Heart left ventricle (tissue), 16 donors: ENCODE data around the gene KANK4. TPM values are rescaled to one million over a fixed set of nuclear protein-coding genes. Genes with fewer than 3 reads are reported as not detected.

ENCODE experiments used
- ATAC-seq, 4 donors: fragments of 200-7000 bp; cut with Tn5 transposase; one replicate each; pipeline ENCODE4 v1.9.1; 2020 to 2022; ENCODE audit warnings: moderate library complexity in 4 of 4, mild to moderate bottlenecking in 3 of 4, moderate number of reproducible peaks in 1 of 4
- DNase-seq, 5 donors: peaks; one replicate each; pipeline ENCODE4 v3.0.0-alpha.2; 2020
- H3K27ac ChIP-seq, 12 donors: fragments of 200-600 bp; sonication (generic) in 4 of 12; one replicate each; pipeline versions ENCODE4 v1.5.0 to v1.8.0; 2016 to 2022; ENCODE audit warnings: mild to moderate bottlenecking in 2 of 12
- H3K27me3 ChIP-seq, 9 donors: fragments of 200-600 bp; sonication (generic) in 2 of 9; one replicate each; pipeline versions ENCODE4 v1.5.1 to v1.8.0; 2016 to 2022; ENCODE audit warnings: mild to moderate bottlenecking in 3 of 9
- H3K36me3 ChIP-seq, 9 donors: fragments of 200-600 bp; sonication (generic) in 2 of 9; one replicate each; pipeline versions ENCODE4 v1.5.0 to v1.8.0; 2018 to 2022; ENCODE audit warnings: mild to moderate bottlenecking in 2 of 9
- H3K4me1 ChIP-seq, 12 donors: fragments of 200-600 bp; sonication (generic) in 4 of 12; one replicate each; pipeline versions ENCODE4 v1.5.0 to v1.8.0; 2016 to 2022; ENCODE audit warnings: mild to moderate bottlenecking in 3 of 12
- H3K4me3 ChIP-seq, 12 donors: fragments of 200-600 bp; sonication (generic) in 4 of 12; one replicate each; pipeline versions ENCODE4 v1.5.0 to v1.8.0; 2017 to 2022; ENCODE audit warnings: mild to moderate bottlenecking in 9 of 12, moderate library complexity in 4 of 12
- H3K9me3 ChIP-seq, 12 donors: fragments of 200-600 bp; sonication (generic) in 4 of 12; one replicate each; pipeline versions ENCODE4 v1.5.0 to v1.8.0; 2016 to 2022; ENCODE audit warnings: mild to moderate bottlenecking in 1 of 12
- POLR2A ChIP-seq, 2 donors: fragments of 450-650 bp; IDR thresholded peaks; one replicate each; pipeline ENCODE4 v1.6.1; 2017; ENCODE audit warnings: antibody characterized with exemption in 2 of 2, mild to moderate bottlenecking in 2 of 2, moderate library complexity in 2 of 2
- WGBS, 4 donors: extraction: QIAGEN DNeasy Blood & Tissue Kit in 2 of 4; methylation state at CpG; one replicate each; pipeline versions ENCODE4 v1.1.5 to v1.1.7; 2013 to 2018; 5-methylcytosine and 5-hydroxymethylcytosine counted together
- intact Hi-C, 10 donors: fragments of 100-400 bp; cut with DNase I; formaldehyde crosslinking; loops; one replicate each; pipeline versions ENCODE4 v1.11.1 to v1.14.2; 2022
- polyA plus RNA-seq, 2 donors: library from polyadenylated mRNA; stranded (reverse); fragments of 200-250 nt; gene quantifications; one replicate each; pipeline ENCODE4 v1.2.3, GENCODE V29; 2013
- total RNA-seq, 9 donors: library from RNA; depleted of rRNA in 2 of 9; stranded (reverse); fragments of >200 nt in 2 of 9; fragmentation: NEBNext Ultra II Directional in 3 of 9; extraction: Animal tissue kit (Norgen Biotek cat#: 25700) in 3 of 9; gene quantifications; one replicate each; pipeline versions ENCODE4 v1.1.0 to v1.2.4, GENCODE V29; 2016 to 2023
- TF ChIP-seq, protein P1 (sequence below), 12 donors: fragments of 200-600 bp; sonication (generic) in 4 of 12; IDR thresholded peaks; one replicate each; pipeline versions ENCODE4 v1.5.0 to v1.8.0; 2018 to 2022; ENCODE audit warnings: antibody characterized with exemption in 12 of 12, mild to moderate bottlenecking in 5 of 12
- donor health status: ischemic (EF 13 %, LVEDD 7.1; RV severe dilation, severe dysfunction).
- donor health status: healthy with polysubstance abuse.
- donor health status: DM: no; HTN: yes; CAD: no.
- donor health status: DM: no; HTN: no; CAD: no.
- donor health status: ischemic (EF 25% LVEDD 6.9; RV normal size, moderate dysfunction).
- donor health status: ischemic (EF 25% LVEDD 5.7; RV mildly dilated, moderate dysfunction).
- donor health status: healthy.
- donor health status: DM: yes; HTN: yes; CAD: no.
- donor health status: ischemic (EF 35%, LVEDD 5.7; RV mildly dilated, moderate dysfunction).
- donor health status: nonischemic (EF 11% LVEDD 7.7; RV severe dilation, severe dysfunction).
- donor health status: DM: yes; HTN: yes; CAD: no.
- donor health status: PGD.
- donor health status: ischemic (EF 29% LVEDD 5.4; RV normal size, mild dysfunction).
- donor health status: nonischemic (EF 23%, LVEDD 6.1; RV moderate dilation, normal function).

Gene KANK4
- total and polyA plus RNA-seq, 11 donors, result 0.05 to 4.3 (median 0.15) TPM; not detected in 1

DNA sequence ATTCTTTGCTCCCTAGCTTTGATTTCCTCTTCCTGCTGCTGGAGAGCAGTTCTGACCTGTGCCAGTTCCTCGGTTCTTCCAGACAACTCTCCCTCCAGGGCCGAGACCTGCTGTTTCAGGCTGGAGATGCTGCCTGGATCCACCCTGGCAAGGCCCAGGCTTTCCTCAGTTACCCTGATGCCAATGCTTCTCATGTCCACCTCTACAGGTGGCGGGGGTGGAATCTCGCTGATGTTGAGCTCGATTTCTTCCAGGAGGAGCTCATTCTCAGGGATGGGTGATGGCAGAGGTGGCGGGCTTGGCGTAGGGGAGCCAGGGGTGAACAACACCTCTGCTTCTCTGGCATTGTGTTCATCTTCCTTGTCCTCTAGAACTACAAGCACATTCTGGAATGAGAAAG, 45.3 kb downstream of the KANK4 start:
- TF ChIP-seq POLR2A (IDR thresholded peaks at IDR 0.05), result no peak
- TF ChIP-seq, protein P1, sequence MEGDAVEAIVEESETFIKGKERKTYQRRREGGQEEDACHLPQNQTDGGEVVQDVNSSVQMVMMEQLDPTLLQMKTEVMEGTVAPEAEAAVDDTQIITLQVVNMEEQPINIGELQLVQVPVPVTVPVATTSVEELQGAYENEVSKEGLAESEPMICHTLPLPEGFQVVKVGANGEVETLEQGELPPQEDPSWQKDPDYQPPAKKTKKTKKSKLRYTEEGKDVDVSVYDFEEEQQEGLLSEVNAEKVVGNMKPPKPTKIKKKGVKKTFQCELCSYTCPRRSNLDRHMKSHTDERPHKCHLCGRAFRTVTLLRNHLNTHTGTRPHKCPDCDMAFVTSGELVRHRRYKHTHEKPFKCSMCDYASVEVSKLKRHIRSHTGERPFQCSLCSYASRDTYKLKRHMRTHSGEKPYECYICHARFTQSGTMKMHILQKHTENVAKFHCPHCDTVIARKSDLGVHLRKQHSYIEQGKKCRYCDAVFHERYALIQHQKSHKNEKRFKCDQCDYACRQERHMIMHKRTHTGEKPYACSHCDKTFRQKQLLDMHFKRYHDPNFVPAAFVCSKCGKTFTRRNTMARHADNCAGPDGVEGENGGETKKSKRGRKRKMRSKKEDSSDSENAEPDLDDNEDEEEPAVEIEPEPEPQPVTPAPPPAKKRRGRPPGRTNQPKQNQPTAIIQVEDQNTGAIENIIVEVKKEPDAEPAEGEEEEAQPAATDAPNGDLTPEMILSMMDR (IDR thresholded peaks at IDR 0.05), result no peak
- intact Hi-C loops, result no loop called here
- Histone ChIP-seq H3K4me1 (peaks cover 0 to 5% (median 0%) of the 10 kb centered on the region in 12 donors), H3K27ac (no peak overlapping the region), H3K36me3 (no peaks in the 10 kb centered on the region), H3K9me3 (peaks cover 0 to 14% (median 0%) of the 10 kb centered on the region in 12 donors), H3K27me3 (no peaks in the 10 kb centered on the region), H3K4me3 (no peak overlapping the region)
- ATAC-seq (no peak), DNase-seq (no peak)
- 97 to 98% (median 98%) methylated on average over 7 of the region's 7 CpGs for WGBS, 4 donors

DNA sequence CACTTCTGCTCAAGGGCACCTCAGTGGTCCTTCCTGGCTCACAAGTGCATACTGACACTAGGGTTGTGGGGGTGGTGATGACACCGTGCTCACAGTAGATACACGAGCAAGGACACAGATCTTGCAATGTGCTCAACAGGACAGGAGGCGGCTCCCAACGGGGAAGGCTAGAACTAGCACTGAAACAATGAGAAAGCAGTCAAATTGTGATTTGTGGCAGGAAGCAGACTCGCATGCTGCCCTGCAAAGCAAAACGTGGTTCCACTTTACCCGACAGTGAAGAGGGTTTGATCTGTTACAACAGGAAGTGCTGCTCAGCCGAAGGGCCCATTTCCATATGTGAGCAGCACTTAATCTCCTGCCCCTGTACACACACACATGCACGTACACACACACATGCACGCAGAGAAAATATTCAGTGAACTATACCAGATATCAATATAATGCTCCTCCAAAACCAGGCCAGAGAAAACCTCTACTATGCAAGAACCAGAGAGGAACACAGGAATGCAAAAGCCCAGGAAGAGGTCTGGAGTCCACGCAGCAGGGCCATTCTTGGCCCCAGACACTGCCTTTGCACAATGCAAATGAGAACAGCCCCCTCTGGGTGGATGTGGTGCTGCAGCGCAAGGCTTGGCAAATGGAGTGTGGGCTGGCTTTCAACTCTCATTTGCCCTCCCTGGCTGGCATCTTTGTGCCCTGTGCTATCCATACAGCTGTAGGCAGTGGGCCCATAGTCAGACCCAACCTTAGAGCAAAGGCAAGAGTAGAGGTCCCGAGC, 47.1 kb downstream of the KANK4 start:
- DNase-seq (no peak), ATAC-seq (no peak)
- intact Hi-C loops, result no loop called here
- Histone ChIP-seq H3K27me3 (no peaks in the 10 kb centered on the region), H3K4me3 (no peak overlapping the region), H3K9me3 (peaks cover 0 to 5% (median 0%) of the 10 kb centered on the region in 12 donors), H3K36me3 (no peaks in the 10 kb centered on the region), H3K27ac (no peak overlapping the region), H3K4me1 (peaks cover 0 to 5% (median 0%) of the 10 kb centered on the region in 12 donors)
- WGBS, 4 donors, result 70 to 78% (median 71%) methylated on average over 13 of the region's 13 CpGs
- TF ChIP-seq, protein P1 (IDR thresholded peaks at IDR 0.05), result no peak
- TF ChIP-seq POLR2A (IDR thresholded peaks at IDR 0.05), result no peak

DNA sequence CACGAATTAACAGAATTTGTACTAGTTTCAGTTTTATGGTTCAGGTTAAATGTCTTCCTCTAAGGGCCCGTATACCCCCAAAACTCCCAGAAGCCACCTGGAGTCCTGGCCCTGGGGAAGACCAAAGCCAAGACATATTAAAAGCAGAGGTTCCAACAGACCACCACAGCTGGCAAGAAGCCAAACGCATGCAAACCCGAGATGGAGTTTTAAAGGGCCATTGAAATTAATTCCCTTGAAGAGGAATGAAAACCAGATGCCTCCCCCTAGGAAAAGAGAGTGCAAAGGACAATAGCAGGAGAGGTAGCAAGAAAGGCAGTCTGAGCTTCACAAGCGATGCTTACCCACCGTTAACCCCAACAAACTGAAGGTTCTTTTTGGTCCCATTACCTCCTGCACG, 48.1 kb downstream of the KANK4 start:
- Histone ChIP-seq H3K27me3 (no peaks in the 10 kb centered on the region), H3K9me3 (no peaks in the 10 kb centered on the region), H3K27ac (no peak overlapping the region), H3K4me1 (peaks cover 0 to 5% (median 0%) of the 10 kb centered on the region in 12 donors), H3K4me3 (no peak overlapping the region), H3K36me3 (no peaks in the 10 kb centered on the region)
- DNase-seq (no peak), ATAC-seq (no peak)
- TF ChIP-seq, protein P1 (IDR thresholded peaks at IDR 0.05), result no peak
- TF ChIP-seq POLR2A (IDR thresholded peaks at IDR 0.05), result no peak
- 64 to 71% (median 68%) methylated on average over 7 of the region's 7 CpGs for WGBS, 4 donors
- intact Hi-C loops, result no loop called here

DNA sequence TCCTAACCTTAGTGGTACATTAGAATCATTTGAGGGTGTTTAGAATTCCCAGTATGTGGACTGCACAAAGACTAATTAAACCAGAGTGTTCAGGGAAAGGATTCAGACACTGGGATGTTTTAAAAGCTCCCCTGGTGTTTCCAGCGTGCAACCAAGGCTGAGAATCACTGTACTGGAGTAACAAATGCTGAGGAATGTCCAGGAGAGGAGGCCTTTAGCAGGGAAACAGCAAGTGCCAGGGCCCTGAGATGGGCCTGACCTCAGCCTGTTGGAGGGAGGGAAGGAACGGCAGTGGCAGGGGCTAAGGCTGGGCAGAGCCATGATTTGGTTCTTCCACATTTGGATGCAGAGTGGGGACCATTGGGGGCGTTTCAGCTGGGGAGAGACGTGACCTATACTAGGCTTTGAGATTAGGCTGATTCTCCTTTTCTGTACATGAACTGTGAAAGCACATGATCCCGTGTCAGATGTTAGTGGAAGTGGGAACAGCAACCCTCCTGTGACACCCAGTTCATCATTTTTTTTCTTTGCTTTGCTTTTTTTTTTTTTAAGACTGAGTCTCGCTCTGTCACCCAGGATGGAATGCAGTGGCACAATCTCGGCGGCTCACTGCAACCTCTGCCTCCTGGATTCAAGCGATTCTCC, 49.3 kb downstream of the KANK4 start:
- Histone ChIP-seq H3K27me3 (no peaks in the 10 kb centered on the region), H3K4me3 (no peak overlapping the region), H3K36me3 (no peaks in the 10 kb centered on the region), H3K9me3 (no peaks in the 10 kb centered on the region), H3K4me1 (peaks cover 0 to 5% (median 0%) of the 10 kb centered on the region in 12 donors), H3K27ac (no peak overlapping the region)
- no peak for TF ChIP-seq POLR2A (IDR thresholded peaks at IDR 0.05)
- TF ChIP-seq, protein P1 (IDR thresholded peaks at IDR 0.05), result no peak
- DNase-seq (no peak), ATAC-seq (no peak)
- WGBS, 4 donors, result 89 to 94% (median 91%) methylated on average over 9 of the region's 9 CpGs
- intact Hi-C loops, result no loop called here
